Common myeloid progenitor, CD34-positive (primary cell): ENCODE data around the gene WHRN.

ENCODE experiments used
- CTCF ChIA-PET: fragments of 350-600 bp; sonication (Branson Sonifier 250); formaldehyde crosslinking; loops from one replicate; lab custom pipeline; 2021; ENCODE audit warnings: antibody characterized with exemption; lab: Charles Lee
- POLR2A ChIA-PET: fragments of 350-600 bp; sonication (Branson Sonifier 250); formaldehyde crosslinking; loops from one replicate; lab custom pipeline; 2021; ENCODE audit warnings: antibody characterized with exemption; lab: Charles Lee
- DNase-seq, 3 donors: peaks; one replicate each; pipeline versions ENCODE4 v3.0.0 to v3.0.0-alpha.2; 2013
- H3K27ac ChIP-seq, 2 experiments: 1 replicate in 1 of 2; 2 replicates in 1 of 2; pipeline ENCODE4 v1.7.0; 2013; ENCODE audit warnings: inconsistent platforms in 2 of 2, low read length in 2 of 2, mild to moderate bottlenecking in 2 of 2, low read depth in 1 of 2, moderate library complexity in 1 of 2; ENCODE audit not compliant: severe bottlenecking in 2 of 2, insufficient read depth in 1 of 2, poor library complexity in 1 of 2
- H3K27me3 ChIP-seq, 5 experiments: replicated peaks in 2 of 5; 1 replicate in 3 of 5; 2 replicates in 2 of 5; pipeline versions ENCODE4 v1.6.1 to v1.7.0; 2013; ENCODE audit warnings: low read length in 4 of 5, mild to moderate bottlenecking in 2 of 5, moderate library complexity in 2 of 5, inconsistent platforms in 1 of 5; ENCODE audit not compliant: insufficient read depth in 5 of 5, control insufficient read depth in 4 of 5
- H3K36me3 ChIP-seq, 4 experiments: 1 replicate in 2 of 4; 2 replicates in 2 of 4; pipeline versions ENCODE4 v1.6.1 to v1.7.0; 2013; ENCODE audit warnings: low read length in 3 of 4, control low read depth in 1 of 4, mild to moderate bottlenecking in 1 of 4; ENCODE audit not compliant: control insufficient read depth in 4 of 4, insufficient read depth in 4 of 4
- H3K4me1 ChIP-seq, 4 experiments: 1 replicate in 3 of 4; 2 replicates in 1 of 4; pipeline versions ENCODE4 v1.6.1 to v1.7.1; 2013; ENCODE audit warnings: low read length in 3 of 4, mild to moderate bottlenecking in 3 of 4, control low read depth in 1 of 4, inconsistent platforms in 1 of 4, moderate library complexity in 1 of 4; ENCODE audit not compliant: control insufficient read depth in 4 of 4, insufficient read depth in 4 of 4; ENCODE audit errors: control extremely low read depth in 1 of 4
- H3K4me3 ChIP-seq, 7 experiments: 1 replicate in 4 of 7; 2 replicates in 3 of 7; pipeline versions ENCODE4 v1.5.1 to v1.7.0; 2013; ENCODE audit warnings: mild to moderate bottlenecking in 7 of 7, low read length in 6 of 7, moderate library complexity in 6 of 7, inconsistent platforms in 2 of 7, low read depth in 2 of 7, control low read depth in 1 of 7; ENCODE audit not compliant: insufficient read depth in 4 of 7, control insufficient read depth in 1 of 7; ENCODE audit errors: extremely low read depth in 1 of 7
- H3K9me3 ChIP-seq, 5 experiments: 1 replicate in 4 of 5; 2 replicates in 1 of 5; pipeline versions ENCODE4 v1.6.1 to v1.7.1; 2013; ENCODE audit warnings: low read length in 4 of 5, mild to moderate bottlenecking in 2 of 5, inconsistent platforms in 1 of 5, low read depth in 1 of 5, moderate library complexity in 1 of 5; ENCODE audit not compliant: control insufficient read depth in 4 of 5, insufficient read depth in 2 of 5; ENCODE audit errors: control extremely low read depth in 1 of 5
- WGBS: methylation state at CpG from one replicate; pipeline ENCODE4 v1.1.5; 2013; ENCODE audit not compliant: insufficient coverage; 5-methylcytosine and 5-hydroxymethylcytosine counted together

Gene WHRN

DNA sequence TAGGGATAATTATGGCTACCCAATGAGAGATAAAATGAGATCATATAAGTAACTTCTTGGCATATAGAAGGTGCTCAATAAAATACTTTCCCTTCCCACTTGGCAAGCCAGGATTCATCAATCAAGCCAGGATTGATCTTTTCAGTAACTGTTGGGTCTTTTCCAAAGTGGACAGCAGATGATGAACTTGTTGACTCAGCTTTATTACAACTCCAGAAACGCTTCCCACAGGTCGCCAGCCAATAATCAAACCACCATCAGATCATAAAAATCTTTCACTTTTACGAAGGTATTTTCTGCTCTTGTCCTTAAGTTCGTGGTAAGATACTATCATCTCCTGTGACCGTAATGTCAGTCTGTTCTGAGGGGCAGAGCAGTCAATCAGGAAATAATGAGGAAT is 39.8 kb upstream of the WHRN start:
- ChIA-PET CTCF (interaction anchor here (0.8 kb wide), 1 partner anchor 13 kb away, joined by 3 read pairs; no protein-coding TSS in a partner anchor), POLR2A (no interaction called here)
- no peak overlapping the region for H3K27ac ChIP-seq
- H3K27me3 ChIP-seq, result peaks cover 0 to 2% (median 0%) of the 10 kb centered on the region in 5 experiments
- DNase-seq, result no peak
- H3K9me3 ChIP-seq, result no peaks in the 10 kb centered on the region
- 92% methylated on average over 5 of the region's 5 CpGs for WGBS
- no peak overlapping the region for H3K4me3 ChIP-seq
- H3K4me1 ChIP-seq, result no peaks in the 10 kb centered on the region
- no peaks in the 10 kb centered on the region for H3K36me3 ChIP-seq

DNA sequence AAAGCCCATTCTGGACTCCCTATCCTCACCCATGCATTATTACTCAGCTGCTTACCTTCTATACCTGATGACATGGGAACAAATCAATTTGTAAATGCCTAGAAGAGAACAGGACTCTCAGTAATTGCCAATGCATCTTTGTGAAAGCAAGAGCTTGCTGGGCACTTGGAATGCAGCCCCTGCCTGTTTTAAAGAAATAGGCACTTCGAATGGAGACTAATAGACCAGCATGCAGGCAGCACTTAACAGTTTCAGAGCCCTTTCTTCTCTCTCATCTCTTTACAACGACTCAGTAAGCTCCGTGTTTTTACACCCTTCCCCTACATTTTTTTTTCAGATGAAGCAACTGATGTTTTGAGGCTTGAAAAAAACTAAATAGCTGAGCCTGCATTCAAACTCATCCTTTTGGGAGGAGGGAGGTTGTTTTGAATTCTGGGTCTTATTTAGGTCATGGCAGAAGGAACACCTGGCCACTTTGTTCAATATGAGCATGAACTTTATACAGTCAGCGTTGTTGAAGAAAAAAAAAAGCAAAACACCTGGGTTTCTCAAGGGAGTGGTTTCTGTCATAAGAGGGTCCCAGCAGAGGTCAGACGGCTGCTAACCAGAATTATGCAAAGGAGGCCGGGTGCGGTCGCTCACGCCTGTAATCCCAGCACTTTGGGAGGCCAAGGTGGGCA is 34.6 kb upstream of the WHRN start:
- Histone ChIP-seq H3K36me3 (no peaks in the 10 kb centered on the region), H3K4me3 (no peak overlapping the region), H3K9me3 (no peaks in the 10 kb centered on the region), H3K4me1 (no peaks in the 10 kb centered on the region), H3K27me3 (peaks cover 0 to 2% (median 0%) of the 10 kb centered on the region in 5 experiments), H3K27ac (no peak overlapping the region)
- no peak for DNase-seq
- CTCF ChIA-PET, result interaction anchor here (0.7 to 2.3 kb wide), 6 partner anchors 10 to 115 kb away, joined by 3 to 8 read pairs (median 4); no protein-coding TSS in a partner anchor
- POLR2A ChIA-PET, result interaction anchor here (1.3 kb wide), 1 partner anchor 48 kb away, joined by 3 read pairs; the partner anchor contains the start of gene ATP6V1G1
- 94% methylated on average over 9 of the region's 9 CpGs for WGBS

DNA sequence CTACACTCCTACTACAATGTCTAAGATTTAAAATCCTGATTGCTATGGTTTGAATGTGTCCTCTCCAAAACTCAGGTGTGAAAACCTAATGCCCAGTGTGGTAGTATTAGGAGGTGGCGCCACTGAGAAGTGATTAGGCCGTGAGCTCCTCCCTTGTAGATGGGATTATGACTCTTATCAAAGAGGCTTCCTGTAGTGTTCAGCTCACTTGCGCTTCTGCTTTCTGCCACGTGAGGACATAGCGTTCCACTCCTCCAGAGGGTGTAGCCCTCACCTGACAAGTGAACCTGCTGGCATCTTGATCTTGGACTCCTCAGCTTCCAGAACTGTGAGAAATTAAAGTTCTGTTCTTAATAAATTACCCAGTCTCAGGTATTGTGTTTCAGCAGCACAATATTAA is 33.0 kb upstream of the WHRN start:
- ChIA-PET CTCF (interaction anchor here (0.6 to 1.9 kb wide), 6 partner anchors 11 to 165 kb away, joined by 3 to 5 read pairs (median 4); no protein-coding TSS in a partner anchor), POLR2A (no interaction called here)
- H3K4me1 ChIP-seq, result no peaks in the 10 kb centered on the region
- H3K9me3 ChIP-seq, result no peaks in the 10 kb centered on the region
- peaks cover 0 to 2% (median 0%) of the 10 kb centered on the region in 5 experiments for H3K27me3 ChIP-seq
- H3K36me3 ChIP-seq, result no peaks in the 10 kb centered on the region
- no peak overlapping the region for H3K27ac ChIP-seq
- WGBS, result 31% methylated on average over 3 of the region's 5 CpGs
- peak; percentile 21 to 44 (median 40) for DNase-seq
- no peak overlapping the region for H3K4me3 ChIP-seq

DNA sequence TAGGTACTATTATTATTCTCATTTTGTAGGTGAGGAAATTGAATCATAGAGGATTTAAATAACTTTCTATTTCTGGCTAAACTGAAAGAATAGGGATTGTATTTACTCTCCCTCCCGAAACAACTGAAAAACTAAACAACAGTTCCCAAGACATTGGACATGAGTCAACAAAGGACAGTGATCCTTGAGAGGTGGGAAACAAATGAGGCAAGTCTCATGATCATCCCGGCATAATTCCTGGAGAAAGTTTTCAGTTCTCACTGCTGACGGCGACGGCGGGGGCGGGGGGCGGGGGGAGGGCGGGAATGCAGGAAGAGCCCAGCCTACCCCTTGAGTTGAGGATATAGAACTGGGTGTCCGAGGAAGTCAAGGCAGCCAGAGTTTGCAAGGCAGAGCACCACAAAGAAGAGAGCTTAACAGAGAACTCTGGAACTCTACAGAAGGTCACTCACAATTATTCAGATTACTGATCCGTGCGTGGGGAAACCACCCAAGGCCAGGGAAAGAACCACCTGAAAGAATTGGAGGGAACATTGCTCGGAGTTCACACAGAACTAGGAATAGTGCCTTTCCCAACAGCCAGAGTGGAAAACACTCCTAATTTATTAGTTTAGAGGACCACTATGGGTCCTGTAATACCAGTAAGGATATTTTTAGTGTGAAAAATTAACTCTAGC is 27.4 kb upstream of the WHRN start:
- ChIA-PET POLR2A (no interaction called here), CTCF (interaction anchor here (1.1 to 1.2 kb wide), 2 partner anchors 12 to 16 kb away, joined by 3 read pairs; no protein-coding TSS in a partner anchor)
- no peak overlapping the region for H3K4me3 ChIP-seq
- no peak for DNase-seq
- H3K27me3 ChIP-seq, result peaks cover 0 to 2% (median 0%) of the 10 kb centered on the region in 5 experiments
- H3K9me3 ChIP-seq, result no peaks in the 10 kb centered on the region
- H3K27ac ChIP-seq, result no peak overlapping the region
- no peaks in the 10 kb centered on the region for H3K4me1 ChIP-seq
- WGBS, result 81% methylated on average over 10 of the region's 13 CpGs
- H3K36me3 ChIP-seq, result no peaks in the 10 kb centered on the region

DNA sequence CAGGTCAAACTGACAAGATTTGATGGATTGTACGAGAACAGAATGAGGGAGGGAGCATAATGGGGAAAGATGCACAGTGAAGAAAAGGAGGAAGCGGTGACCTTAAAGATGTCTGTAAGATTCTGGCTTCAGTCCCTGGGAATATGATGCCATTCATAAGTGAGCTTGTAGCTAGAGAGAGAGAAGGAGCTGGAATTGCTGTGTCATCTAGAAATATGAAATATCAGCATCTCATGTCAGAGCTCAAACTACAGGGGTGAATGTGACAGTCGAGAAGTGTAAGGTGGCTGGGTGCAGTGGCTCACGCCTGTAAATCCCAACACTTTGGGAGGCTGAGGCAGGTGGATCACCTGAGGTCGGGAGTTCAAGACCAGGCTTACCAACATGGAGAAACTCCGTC is 24.0 kb upstream of the WHRN start:
- Histone ChIP-seq H3K9me3 (no peaks in the 10 kb centered on the region), H3K36me3 (no peaks in the 10 kb centered on the region), H3K27me3 (peaks cover 0 to 6% (median 0%) of the 10 kb centered on the region in 5 experiments), H3K4me1 (no peaks in the 10 kb centered on the region), H3K27ac (no peak overlapping the region), H3K4me3 (no peak overlapping the region)
- POLR2A ChIA-PET, result no interaction called here
- DNase-seq, result no peak
- CTCF ChIA-PET, result interaction anchor here (1.6 to 2.3 kb wide), 2 partner anchors 10 to 18 kb away, joined by 5 to 10 read pairs; no protein-coding TSS in a partner anchor
- WGBS, result 92% methylated on average over 3 of the region's 6 CpGs

DNA sequence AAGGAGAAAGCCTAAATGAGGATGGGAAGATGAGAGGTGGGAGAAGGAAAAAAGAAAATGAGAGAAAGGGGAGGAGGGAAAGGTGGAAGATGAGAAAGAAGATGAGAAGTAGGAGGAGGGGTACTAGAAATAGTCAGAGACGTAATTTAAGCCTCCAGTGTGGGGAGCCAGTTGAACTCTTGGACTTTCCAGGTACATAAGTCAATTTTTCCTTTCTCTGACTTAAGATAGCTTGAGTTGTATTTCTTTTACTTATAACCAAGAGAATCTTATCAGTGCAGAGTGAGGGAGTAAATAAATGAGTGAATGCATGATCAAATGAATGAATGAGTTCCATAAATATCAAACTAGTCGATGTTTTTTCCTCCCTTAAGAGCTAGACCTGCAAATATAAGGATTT is 21.5 kb upstream of the WHRN start:
- Histone ChIP-seq H3K27ac (no peak overlapping the region), H3K36me3 (no peaks in the 10 kb centered on the region), H3K9me3 (no peaks in the 10 kb centered on the region), H3K4me3 (no peak overlapping the region), H3K4me1 (no peaks in the 10 kb centered on the region), H3K27me3 (peaks cover 0 to 10% (median 0%) of the 10 kb centered on the region in 5 experiments)
- CTCF ChIA-PET, result interaction anchor here (1.1 to 2.0 kb wide), 5 partner anchors 9 to 19 kb away, joined by 3 to 5 read pairs (median 4); no protein-coding TSS in a partner anchor
- no peak for DNase-seq
- 100% methylated on average over 2 of the region's 2 CpGs for WGBS
- POLR2A ChIA-PET, result interaction anchor here (0.6 kb wide), 1 partner anchor 25 kb away, joined by 3 read pairs; no protein-coding TSS in a partner anchor
